ENCODE measurements around the gene NEK6. TPM values are rescaled to one million over a fixed set of nuclear protein-coding genes. Genes with fewer than 3 reads are reported as not detected.
A peak's percentile ranks its signal among the peaks of the same experiment; 100 is the strongest.

NEK6 gene
- total RNA-seq, 6 donors from 2014 or later: 33.8 to 144 (median 59.7) TPM

- Histone ChIP-seq H3K36me3 (no peaks in the 10 kb centered on the region), H3K27me3 (no peaks in the 10 kb centered on the region), H3K4me1 (peaks cover 65 to 91% (median 80%) of the 10 kb centered on the region in 4 donors), H3K4me3 (no peak overlapping the region), H3K9me3 (no peaks in the 10 kb centered on the region), H3K27ac (peak overlapping the region in 1 of 4 donors; percentile 14)
- WGBS, 2 donors: 75 to 78% methylated on average over 14 to 17 of the region's 17 CpGs
- no peak for TF ChIP-seq POLR2AphosphoS5 (IDR thresholded peaks at IDR 0.05)
- DNase-seq: no peak
- ATAC-seq (ENCODE audit: low FRiP score in 2 of 2): no peak
Measured at GRCh38 chr9:124293718-124294506, 36.2 kb downstream of the NEK6 start.

GRCh38 chr9:124295159-124295794 is 37.5 kb downstream of the NEK6 start:
- Histone ChIP-seq H3K4me3 (no peak overlapping the region), H3K27me3 (no peaks in the 10 kb centered on the region), H3K9me3 (no peaks in the 10 kb centered on the region), H3K27ac (peak overlapping the region in 1 of 4 donors; percentile 25), H3K36me3 (no peaks in the 10 kb centered on the region), H3K4me1 (peaks cover 70 to 91% (median 84%) of the 10 kb centered on the region in 4 donors)
- DNase-seq (peak in 1 of 2 donors; percentile 37), ATAC-seq (ENCODE audit: low FRiP score in 2 of 2) (no peak)
- WGBS, 2 donors: 59 to 81% methylated on average over 11 to 13 of the region's 18 CpGs
- TF ChIP-seq POLR2A (IDR thresholded peaks at IDR 0.05) (no peak), POLR2AphosphoS5 (IDR thresholded peaks at IDR 0.05) (peak in 1 of 2 donors; percentile 37), CTCF (IDR thresholded peaks at IDR 0.05) (no peak), EP300 (IDR thresholded peaks at IDR 0.05) (no peak)

GRCh38 chr9:124296094-124296493 is 38.3 kb downstream of the NEK6 start:
- no peaks in the 10 kb centered on the region for H3K9me3 ChIP-seq
- WGBS, 2 donors: 65 to 74% methylated on average over 3 to 6 of the region's 8 CpGs
- peak overlapping the region in 2 of 4 donors; percentile 2 to 14 for H3K27ac ChIP-seq
- peaks cover 67 to 88% (median 79%) of the 10 kb centered on the region in 4 donors for H3K4me1 ChIP-seq
- no peak overlapping the region for H3K4me3 ChIP-seq
- H3K36me3 ChIP-seq: no peaks in the 10 kb centered on the region
- no peak for DNase-seq
- no peak for TF ChIP-seq POLR2AphosphoS5 (IDR thresholded peaks at IDR 0.05)
- TF ChIP-seq EP300 (IDR thresholded peaks at IDR 0.05): no peak
- TF ChIP-seq POLR2A (IDR thresholded peaks at IDR 0.05): no peak
- no peak for TF ChIP-seq CTCF (IDR thresholded peaks at IDR 0.05)
- no peaks in the 10 kb centered on the region for H3K27me3 ChIP-seq
- ATAC-seq (ENCODE audit: low FRiP score in 2 of 2): no peak

- H3K36me3 ChIP-seq: peaks cover 0 to 3% (median 0%) of the 10 kb centered on the region in 4 donors
- DNase-seq (no peak), ATAC-seq (ENCODE audit: low FRiP score in 2 of 2) (no peak)
- WGBS, 2 donors: 86% methylated on average over 2 to 14 of the region's 14 CpGs
- H3K9me3 ChIP-seq: no peaks in the 10 kb centered on the region
- peaks cover 58 to 79% (median 71%) of the 10 kb centered on the region in 4 donors for H3K4me1 ChIP-seq
- peak overlapping the region; percentile 6 to 55 (median 38) for H3K27ac ChIP-seq
- no peak for TF ChIP-seq POLR2AphosphoS5 (IDR thresholded peaks at IDR 0.05)
- no peak for TF ChIP-seq POLR2A (IDR thresholded peaks at IDR 0.05)
- H3K4me3 ChIP-seq: no peak overlapping the region
- no peaks in the 10 kb centered on the region for H3K27me3 ChIP-seq
Measured at GRCh38 chr9:124296796-124297550, 39.2 kb downstream of the NEK6 start.

GRCh38 chr9:124297551-124297901 is 39.8 kb downstream of the NEK6 start:
- TF ChIP-seq EP300 (IDR thresholded peaks at IDR 0.05) (no peak), POLR2AphosphoS5 (IDR thresholded peaks at IDR 0.05) (peak in 1 of 2 donors; percentile 45)
- DNase-seq: peak; percentile 58 to 66
- peak; percentile 47 to 49 for ATAC-seq (ENCODE audit: low FRiP score in 2 of 2)
- peak overlapping the region in 2 of 4 donors; percentile 55 for H3K27ac ChIP-seq
- H3K4me3 ChIP-seq: no peak overlapping the region
- H3K4me1 ChIP-seq: peaks cover 53 to 73% (median 65%) of the 10 kb centered on the region in 4 donors
- peaks cover 0 to 9% (median 2%) of the 10 kb centered on the region in 4 donors for H3K36me3 ChIP-seq
- 34 to 48% methylated on average over 5 to 9 of the region's 9 CpGs for WGBS, 2 donors
- no peaks in the 10 kb centered on the region for H3K9me3 ChIP-seq
- H3K27me3 ChIP-seq: no peaks in the 10 kb centered on the region

Data from upper lobe of left lung (tissue), 6 donors.